ENCODE data around the gene SNAPC2.
"Not testable (repeated sequence)": the region's sequence is repeated elsewhere in the genome, so short reads cannot be mapped to it uniquely, and the experiment has no call there.

Gene SNAPC2

DNA sequence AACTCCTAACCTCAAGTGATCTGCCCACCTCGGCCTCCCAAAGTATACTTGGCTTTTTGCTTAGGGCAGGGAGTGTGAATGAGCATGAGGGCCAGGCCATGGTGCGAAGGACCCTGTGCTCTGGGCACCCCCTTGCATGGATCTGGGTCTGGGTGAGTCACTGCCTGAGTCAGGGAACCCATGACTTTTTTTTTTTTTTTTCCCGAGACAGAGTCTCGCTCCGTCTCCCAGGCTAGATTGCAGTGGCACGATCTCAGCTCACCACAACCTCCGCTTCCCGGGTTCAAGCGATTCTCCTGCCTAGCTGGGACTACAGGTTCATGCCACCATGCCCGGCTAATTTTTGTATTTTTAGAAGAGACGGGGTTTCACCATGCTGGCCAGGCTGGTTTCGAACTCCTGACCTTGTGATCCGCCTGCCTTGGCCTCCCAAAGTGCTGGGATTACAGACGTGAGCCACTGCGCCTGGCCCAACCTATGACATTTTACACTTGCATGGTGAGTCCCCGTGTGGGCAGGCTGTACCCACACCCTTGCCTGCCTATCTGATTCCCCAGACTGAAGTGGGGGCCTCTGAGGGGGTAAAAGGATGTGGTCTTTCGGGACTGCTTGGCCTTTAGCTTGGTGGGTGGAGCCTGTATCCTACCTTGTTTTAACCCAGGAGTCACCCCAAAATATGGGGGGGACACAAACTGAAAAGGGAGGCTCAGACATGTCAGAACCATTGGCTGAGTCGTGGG is 26.6 kb upstream of the SNAPC2 start:
- H3K27me3 ChIP-seq (ENCODE audit: control insufficient read depth, insufficient read depth, low read length, poor library complexity, severe bottlenecking); H3K4me3 ChIP-seq (ENCODE audit: insufficient read depth, low read depth, low read length); H3K4me1 ChIP-seq (ENCODE audit: control insufficient read depth, insufficient read depth, low read length); H3K36me3 ChIP-seq (ENCODE audit: control insufficient read depth, insufficient read depth, low read length); H3K27ac ChIP-seq (ENCODE audit: insufficient read depth, low read depth, low read length, poor library complexity, severe bottlenecking); H3K9me3 ChIP-seq (ENCODE audit: control insufficient read depth, low read length): not testable (repeated sequence)
- WGBS, 2 experiments: 89 to 93% methylated on average over 18 of the region's 18 CpGs

DNA sequence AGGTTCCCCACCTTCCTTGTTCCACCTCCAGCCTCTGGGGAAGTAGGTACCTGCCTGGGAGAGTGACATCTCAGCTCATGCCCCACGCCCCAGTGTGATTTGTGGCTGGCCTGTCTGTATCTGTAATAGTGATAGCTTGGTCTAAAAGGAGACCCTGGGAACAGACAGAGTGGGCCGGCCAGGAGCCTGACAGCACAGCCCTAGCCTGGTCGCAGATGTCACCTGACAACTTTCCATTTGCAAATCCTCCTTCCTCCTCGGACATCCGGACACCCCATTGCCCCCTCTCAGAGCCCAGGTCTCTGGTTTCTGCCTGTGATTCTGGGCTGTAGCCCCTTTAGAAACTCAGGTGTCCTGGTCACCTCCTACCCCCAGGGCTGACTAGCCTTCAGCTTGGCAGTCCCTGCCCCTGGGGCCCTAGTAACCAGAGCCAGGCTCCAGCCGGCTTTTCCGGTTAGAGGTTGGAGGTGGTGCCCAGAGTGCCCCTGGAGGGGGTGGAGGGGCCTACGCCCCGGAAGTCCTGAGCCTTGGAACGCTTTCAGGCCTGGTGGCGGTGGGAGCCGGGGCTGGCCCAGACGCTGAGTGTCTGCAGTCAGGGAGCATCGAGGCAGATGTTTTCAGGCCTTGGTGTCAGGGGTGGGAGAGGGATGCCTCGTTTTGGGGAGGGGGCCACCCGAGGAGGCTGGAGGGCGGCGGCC is 25.4 kb upstream of the SNAPC2 start:
- WGBS, 2 experiments: 81 to 82% methylated on average over 18 of the region's 18 CpGs

DNA sequence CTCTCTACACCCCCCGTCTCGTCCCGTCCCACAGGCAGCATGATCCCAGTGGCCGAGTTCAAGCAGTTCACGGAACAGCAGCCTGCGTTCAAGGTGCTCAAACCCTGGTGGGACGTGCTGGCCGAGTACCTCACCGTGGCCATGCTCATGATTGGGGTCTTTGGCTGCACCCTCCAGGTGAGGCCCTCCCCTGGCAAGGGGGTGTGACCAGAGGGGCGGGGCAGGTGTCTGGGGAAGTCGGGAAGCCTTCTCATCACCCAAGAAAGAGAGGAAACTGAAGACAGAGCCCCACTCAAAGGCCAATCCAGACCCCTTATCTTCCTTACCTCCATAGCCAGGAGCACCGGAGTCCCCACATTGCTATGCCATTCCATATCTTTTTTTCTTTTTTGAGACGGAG is 24.6 kb upstream of the SNAPC2 start:
- Histone ChIP-seq H3K27ac (ENCODE audit: insufficient read depth, low read depth, low read length, poor library complexity, severe bottlenecking) (no peak overlapping the region), H3K27me3 (ENCODE audit: control insufficient read depth, insufficient read depth, low read length, poor library complexity, severe bottlenecking) (no peaks in the 10 kb centered on the region), H3K4me1 (ENCODE audit: control insufficient read depth, insufficient read depth, low read length) (no peaks in the 10 kb centered on the region), H3K4me3 (ENCODE audit: insufficient read depth, low read depth, low read length) (no peak overlapping the region), H3K9me3 (ENCODE audit: control insufficient read depth, low read length) (no peaks in the 10 kb centered on the region), H3K36me3 (ENCODE audit: control insufficient read depth, insufficient read depth, low read length) (no peaks in the 10 kb centered on the region)
- 92 to 93% methylated on average over 13 of the region's 13 CpGs for WGBS, 2 experiments

More for the DNA sequence above, 25.4 kb upstream of the SNAPC2 start:
- Histone ChIP-seq H3K36me3 (ENCODE audit: control insufficient read depth, insufficient read depth, low read length) (no peaks in the 10 kb centered on the region), H3K4me1 (ENCODE audit: control insufficient read depth, insufficient read depth, low read length) (no peaks in the 10 kb centered on the region), H3K4me3 (ENCODE audit: insufficient read depth, low read depth, low read length) (no peak overlapping the region), H3K27me3 (ENCODE audit: control insufficient read depth, insufficient read depth, low read length, poor library complexity, severe bottlenecking) (no peaks in the 10 kb centered on the region), H3K9me3 (ENCODE audit: control insufficient read depth, low read length) (no peaks in the 10 kb centered on the region), H3K27ac (ENCODE audit: insufficient read depth, low read depth, low read length, poor library complexity, severe bottlenecking) (no peak overlapping the region)

DNA sequence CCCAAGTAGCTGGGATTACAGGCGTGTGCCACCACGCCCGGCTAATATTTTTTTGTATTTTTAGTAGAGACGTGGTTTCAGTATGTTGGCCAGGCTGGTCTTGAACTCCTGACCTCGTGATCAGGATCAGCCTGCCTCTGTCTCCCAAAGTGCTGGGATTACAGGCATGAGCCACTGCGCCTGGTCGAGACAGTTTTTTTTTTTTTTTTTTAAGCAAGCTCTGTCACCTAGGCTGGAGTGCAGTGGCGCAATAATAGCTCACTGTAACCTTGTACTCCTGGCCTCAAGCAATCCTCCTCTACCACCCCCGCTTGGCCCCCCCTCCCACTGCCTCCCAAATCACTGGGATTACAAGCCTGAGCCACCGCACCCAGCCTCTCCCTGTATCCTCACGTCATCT is 22.8 kb upstream of the SNAPC2 start:
- H3K36me3 ChIP-seq (ENCODE audit: control insufficient read depth, insufficient read depth, low read length): no peaks in the 10 kb centered on the region
- no peak overlapping the region for H3K27ac ChIP-seq (ENCODE audit: insufficient read depth, low read depth, low read length, poor library complexity, severe bottlenecking)
- no peaks in the 10 kb centered on the region for H3K4me1 ChIP-seq (ENCODE audit: control insufficient read depth, insufficient read depth, low read length)
- H3K9me3 ChIP-seq (ENCODE audit: control insufficient read depth, low read length): no peaks in the 10 kb centered on the region
- no peak overlapping the region for H3K4me3 ChIP-seq (ENCODE audit: insufficient read depth, low read depth, low read length)
- 90 to 93% methylated on average over 11 of the region's 11 CpGs for WGBS, 2 experiments
- no peaks in the 10 kb centered on the region for H3K27me3 ChIP-seq (ENCODE audit: control insufficient read depth, insufficient read depth, low read length, poor library complexity, severe bottlenecking)

DNA sequence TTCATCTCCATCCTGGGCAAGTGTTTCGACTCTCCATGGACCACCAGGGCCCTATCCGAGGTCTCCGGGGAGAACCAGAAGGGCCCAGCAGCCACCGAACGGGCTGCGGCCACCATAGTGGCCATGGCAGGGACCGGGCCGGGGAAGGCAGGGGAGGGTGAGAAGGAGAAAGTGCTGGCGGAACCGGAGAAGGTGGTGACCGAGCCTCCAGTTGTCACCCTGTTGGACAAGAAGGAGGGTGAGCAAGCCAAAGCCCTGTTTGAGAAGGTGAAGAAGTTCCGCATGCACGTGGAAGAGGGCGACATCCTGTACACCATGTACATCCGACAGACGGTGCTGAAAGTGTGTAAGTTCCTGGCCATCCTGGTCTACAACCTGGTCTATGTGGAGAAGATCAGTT is 21.2 kb upstream of the SNAPC2 start:
- Histone ChIP-seq H3K4me1 (ENCODE audit: control insufficient read depth, insufficient read depth, low read length) (peaks cover 5% of the 10 kb centered on the region), H3K4me3 (ENCODE audit: insufficient read depth, low read depth, low read length) (no peak overlapping the region), H3K9me3 (ENCODE audit: control insufficient read depth, low read length) (no peaks in the 10 kb centered on the region), H3K27me3 (ENCODE audit: control insufficient read depth, insufficient read depth, low read length, poor library complexity, severe bottlenecking) (no peaks in the 10 kb centered on the region), H3K36me3 (ENCODE audit: control insufficient read depth, insufficient read depth, low read length) (no peaks in the 10 kb centered on the region), H3K27ac (ENCODE audit: insufficient read depth, low read depth, low read length, poor library complexity, severe bottlenecking) (no peak overlapping the region)
- WGBS, 2 experiments: 95 to 96% methylated on average over 16 of the region's 16 CpGs

DNA sequence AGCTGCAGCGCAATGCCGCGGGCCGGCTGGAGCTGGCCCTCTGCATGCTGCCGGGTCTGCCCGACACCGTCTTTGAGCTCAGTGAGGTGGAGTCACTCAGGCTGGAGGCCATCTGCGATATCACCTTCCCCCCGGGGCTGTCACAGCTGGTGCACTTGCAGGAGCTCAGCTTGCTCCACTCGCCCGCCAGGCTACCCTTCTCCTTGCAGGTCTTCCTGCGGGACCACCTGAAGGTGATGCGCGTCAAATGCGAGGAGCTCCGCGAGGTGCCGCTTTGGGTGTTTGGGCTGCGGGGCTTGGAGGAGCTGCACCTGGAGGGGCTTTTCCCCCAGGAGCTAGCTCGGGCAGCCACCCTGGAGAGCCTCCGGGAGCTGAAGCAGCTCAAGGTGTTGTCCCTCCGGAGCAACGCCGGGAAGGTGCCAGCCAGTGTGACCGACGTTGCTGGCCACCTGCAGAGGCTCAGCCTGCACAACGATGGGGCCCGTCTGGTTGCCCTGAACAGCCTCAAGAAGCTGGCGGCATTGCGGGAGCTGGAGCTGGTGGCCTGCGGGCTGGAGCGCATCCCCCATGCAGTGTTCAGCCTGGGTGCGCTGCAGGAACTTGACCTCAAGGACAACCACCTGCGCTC is 20.3 kb upstream of the SNAPC2 start:
- Histone ChIP-seq H3K9me3 (ENCODE audit: control insufficient read depth, low read length) (no peaks in the 10 kb centered on the region), H3K4me1 (ENCODE audit: control insufficient read depth, insufficient read depth, low read length) (peaks cover 11% of the 10 kb centered on the region), H3K27ac (ENCODE audit: insufficient read depth, low read depth, low read length, poor library complexity, severe bottlenecking) (no peak overlapping the region), H3K36me3 (ENCODE audit: control insufficient read depth, insufficient read depth, low read length) (no peaks in the 10 kb centered on the region), H3K27me3 (ENCODE audit: control insufficient read depth, insufficient read depth, low read length, poor library complexity, severe bottlenecking) (no peaks in the 10 kb centered on the region), H3K4me3 (ENCODE audit: insufficient read depth, low read depth, low read length) (no peak overlapping the region)
- WGBS, 2 experiments: 94 to 95% methylated on average over 34 of the region's 34 CpGs

DNA sequence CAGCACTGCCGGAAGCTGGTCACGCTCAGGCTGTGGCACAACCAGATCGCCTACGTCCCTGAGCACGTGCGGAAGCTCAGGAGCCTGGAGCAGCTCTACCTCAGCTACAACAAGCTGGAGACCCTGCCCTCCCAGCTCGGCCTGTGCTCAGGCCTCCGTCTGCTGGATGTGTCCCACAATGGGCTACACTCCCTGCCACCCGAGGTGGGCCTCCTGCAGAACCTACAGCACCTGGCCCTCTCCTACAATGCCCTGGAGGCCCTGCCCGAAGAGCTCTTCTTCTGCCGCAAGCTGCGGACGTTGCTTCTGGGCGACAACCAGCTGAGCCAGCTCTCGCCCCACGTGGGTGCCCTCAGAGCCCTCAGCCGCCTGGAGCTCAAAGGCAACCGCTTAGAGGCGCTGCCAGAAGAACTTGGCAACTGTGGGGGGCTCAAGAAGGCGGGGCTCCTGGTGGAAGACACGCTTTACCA is 19.7 kb upstream of the SNAPC2 start:
- no peak overlapping the region for H3K27ac ChIP-seq (ENCODE audit: insufficient read depth, low read depth, low read length, poor library complexity, severe bottlenecking)
- no peak overlapping the region for H3K4me3 ChIP-seq (ENCODE audit: insufficient read depth, low read depth, low read length)
- H3K36me3 ChIP-seq (ENCODE audit: control insufficient read depth, insufficient read depth, low read length): no peaks in the 10 kb centered on the region
- no peaks in the 10 kb centered on the region for H3K27me3 ChIP-seq (ENCODE audit: control insufficient read depth, insufficient read depth, low read length, poor library complexity, severe bottlenecking)
- WGBS, 2 experiments: 88 to 90% methylated on average over 21 of the region's 21 CpGs
- H3K9me3 ChIP-seq (ENCODE audit: control insufficient read depth, low read length): no peaks in the 10 kb centered on the region
- H3K4me1 ChIP-seq (ENCODE audit: control insufficient read depth, insufficient read depth, low read length): peaks cover 11% of the 10 kb centered on the region

DNA sequence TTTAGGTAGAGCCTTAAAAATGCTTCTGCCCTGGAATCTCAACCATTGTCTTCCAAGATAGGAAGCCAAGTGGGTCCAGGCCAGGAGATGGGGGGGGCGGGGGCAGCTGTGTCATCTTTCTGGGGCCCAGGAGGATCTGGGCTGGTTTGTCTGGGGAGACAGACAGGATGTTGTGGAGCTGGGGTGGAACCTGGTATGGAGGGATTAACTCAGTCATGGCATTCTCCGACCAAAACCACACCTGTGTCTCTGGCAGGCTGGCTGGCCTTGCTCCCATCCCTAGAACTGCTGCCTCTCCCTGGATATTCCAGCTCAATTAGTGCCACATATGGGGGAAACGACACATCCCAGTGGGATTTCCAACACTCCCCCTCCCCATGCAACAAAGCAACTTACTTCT is 19.2 kb upstream of the SNAPC2 start:
- no peaks in the 10 kb centered on the region for H3K27me3 ChIP-seq (ENCODE audit: control insufficient read depth, insufficient read depth, low read length, poor library complexity, severe bottlenecking)
- peaks cover 11% of the 10 kb centered on the region for H3K4me1 ChIP-seq (ENCODE audit: control insufficient read depth, insufficient read depth, low read length)
- H3K27ac ChIP-seq (ENCODE audit: insufficient read depth, low read depth, low read length, poor library complexity, severe bottlenecking): no peak overlapping the region
- 81 to 89% methylated on average over 3 of the region's 3 CpGs for WGBS, 2 experiments
- no peak overlapping the region for H3K4me3 ChIP-seq (ENCODE audit: insufficient read depth, low read depth, low read length)
- H3K9me3 ChIP-seq (ENCODE audit: control insufficient read depth, low read length): no peaks in the 10 kb centered on the region
- H3K36me3 ChIP-seq (ENCODE audit: control insufficient read depth, insufficient read depth, low read length): no peaks in the 10 kb centered on the region

DNA sequence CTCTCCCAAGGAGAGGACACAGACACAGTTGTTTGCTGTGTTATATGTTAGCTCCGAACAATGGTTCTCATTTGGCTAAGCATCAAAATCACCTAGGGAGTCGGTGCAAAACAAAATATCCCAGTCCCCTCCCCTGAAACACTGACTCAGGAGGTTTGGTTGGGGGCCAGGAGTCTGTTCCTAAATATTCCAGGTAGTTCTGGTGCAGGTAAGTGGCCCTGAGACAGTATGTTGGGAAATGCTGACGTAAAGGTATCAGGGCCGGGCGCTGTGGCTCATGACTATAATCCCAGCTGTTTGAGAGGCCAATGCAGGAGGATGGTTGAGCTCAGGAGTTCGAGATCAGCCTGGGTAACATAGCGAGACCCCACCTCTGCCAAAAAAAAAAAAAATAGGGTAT is 18.8 kb upstream of the SNAPC2 start:
- WGBS, 2 experiments: 95% methylated on average over 7 of the region's 7 CpGs
- H3K36me3 ChIP-seq (ENCODE audit: control insufficient read depth, insufficient read depth, low read length): no peaks in the 10 kb centered on the region

DNA sequence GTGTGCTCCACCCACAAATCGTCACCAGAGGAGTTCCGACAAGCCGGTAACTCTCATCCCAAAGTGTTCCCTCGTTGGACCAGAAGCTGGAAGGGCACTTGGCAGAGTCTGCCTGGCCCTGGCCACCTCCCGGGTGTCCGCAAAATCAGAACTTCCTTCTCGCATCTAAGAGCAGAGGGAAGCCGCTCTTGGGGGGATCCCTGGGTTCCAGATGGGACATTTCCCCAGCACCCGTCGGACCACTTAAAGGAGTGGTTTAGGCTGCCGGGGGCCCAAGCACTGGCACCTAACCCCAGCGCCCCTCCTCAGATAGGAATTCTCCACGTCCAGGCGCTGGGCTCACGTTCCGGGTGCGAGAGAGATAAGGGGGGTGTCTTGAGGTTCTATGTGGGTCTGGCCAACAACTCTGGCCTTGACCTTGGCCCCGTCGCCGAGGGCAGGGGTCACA is 17.3 kb upstream of the SNAPC2 start:
- no peaks in the 10 kb centered on the region for H3K36me3 ChIP-seq (ENCODE audit: control insufficient read depth, insufficient read depth, low read length)
- peaks cover 11% of the 10 kb centered on the region for H3K4me1 ChIP-seq (ENCODE audit: control insufficient read depth, insufficient read depth, low read length)
- H3K27me3 ChIP-seq (ENCODE audit: control insufficient read depth, insufficient read depth, low read length, poor library complexity, severe bottlenecking): no peaks in the 10 kb centered on the region
- peak overlapping the region; percentile 73 for H3K4me3 ChIP-seq (ENCODE audit: insufficient read depth, low read depth, low read length)
- H3K9me3 ChIP-seq (ENCODE audit: control insufficient read depth, low read length): no peaks in the 10 kb centered on the region
- WGBS, 2 experiments: 66 to 67% methylated on average over 20 of the region's 20 CpGs
- H3K27ac ChIP-seq (ENCODE audit: insufficient read depth, low read depth, low read length, poor library complexity, severe bottlenecking): peak overlapping the region; percentile 28

More for the DNA sequence above, 18.8 kb upstream of the SNAPC2 start:
- Histone ChIP-seq H3K27ac (ENCODE audit: insufficient read depth, low read depth, low read length, poor library complexity, severe bottlenecking) (no peak overlapping the region), H3K27me3 (ENCODE audit: control insufficient read depth, insufficient read depth, low read length, poor library complexity, severe bottlenecking) (no peaks in the 10 kb centered on the region), H3K9me3 (ENCODE audit: control insufficient read depth, low read length) (no peaks in the 10 kb centered on the region), H3K4me3 (ENCODE audit: insufficient read depth, low read depth, low read length) (no peak overlapping the region), H3K4me1 (ENCODE audit: control insufficient read depth, insufficient read depth, low read length) (peaks cover 11% of the 10 kb centered on the region)
